Stimulated activated CD8-positive, alpha-beta memory T cell treated with anti-CD3 and anti-CD28 coated beads, Interleukin-15, amount 100 ng/mL, for 1 hour (primary cell): Measurements from ENCODE around the gene HS1BP3.

Experiments used
- DNase-seq: peaks from one replicate; pipeline ENCODE4 v3.0.0-alpha.2; 2020; ENCODE audit warnings: low read depth

Gene HS1BP3

GRCh38 chr2:20617081-20617575, 33.8 kb downstream of the HS1BP3 start:
- DNase-seq = no peak

DNA sequence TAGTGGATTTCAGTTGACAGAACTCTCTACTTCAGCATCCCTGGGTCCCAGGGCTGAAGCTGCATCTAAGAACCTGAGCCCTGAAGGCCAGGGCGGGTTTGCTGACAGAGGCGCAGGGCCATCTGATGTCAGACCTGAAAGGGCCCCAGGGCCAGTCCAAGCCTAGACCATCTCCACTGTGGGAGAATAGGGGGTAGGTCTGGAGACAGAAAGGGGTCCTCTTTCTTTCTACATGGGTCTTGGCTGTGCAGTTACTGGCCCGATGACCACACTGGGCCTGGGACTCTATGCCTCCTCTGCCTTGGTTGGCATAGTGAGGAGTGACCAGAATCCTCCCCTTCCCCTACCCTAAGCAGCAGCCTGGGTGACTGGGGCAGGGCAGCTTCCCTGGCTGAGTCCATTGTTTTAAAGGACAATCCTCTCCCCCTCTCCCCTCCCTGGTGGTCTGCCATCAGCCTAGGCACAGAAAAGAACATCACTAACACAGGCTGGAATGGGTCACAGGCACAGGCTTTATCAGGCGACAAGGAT, 34.5 kb downstream of the HS1BP3 start:
- DNase-seq = no peak

GRCh38 chr2:20615466-20616241, 35.2 kb downstream of the HS1BP3 start:
- no peak for DNase-seq

DNA sequence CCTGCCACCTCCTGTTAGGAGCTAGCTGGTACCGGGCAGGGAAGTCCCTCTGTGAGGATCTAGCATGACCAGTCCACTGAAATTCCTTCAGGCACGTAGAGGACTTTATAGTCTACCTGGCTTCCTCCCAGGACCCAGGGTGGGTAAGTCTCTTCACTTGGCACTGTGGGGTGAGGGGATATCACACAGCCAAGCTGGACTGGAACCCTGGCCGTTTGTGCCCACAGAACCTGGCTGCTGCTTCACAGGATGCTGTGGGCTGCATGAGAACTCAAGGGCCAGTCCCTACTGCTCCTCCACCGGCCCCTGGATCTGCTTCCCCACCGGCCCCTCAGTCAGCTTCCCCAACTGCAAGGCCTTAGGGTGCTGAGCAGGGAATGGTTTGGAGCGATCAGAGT, 35.8 kb downstream of the HS1BP3 start:
- DNase-seq = no peak

DNA sequence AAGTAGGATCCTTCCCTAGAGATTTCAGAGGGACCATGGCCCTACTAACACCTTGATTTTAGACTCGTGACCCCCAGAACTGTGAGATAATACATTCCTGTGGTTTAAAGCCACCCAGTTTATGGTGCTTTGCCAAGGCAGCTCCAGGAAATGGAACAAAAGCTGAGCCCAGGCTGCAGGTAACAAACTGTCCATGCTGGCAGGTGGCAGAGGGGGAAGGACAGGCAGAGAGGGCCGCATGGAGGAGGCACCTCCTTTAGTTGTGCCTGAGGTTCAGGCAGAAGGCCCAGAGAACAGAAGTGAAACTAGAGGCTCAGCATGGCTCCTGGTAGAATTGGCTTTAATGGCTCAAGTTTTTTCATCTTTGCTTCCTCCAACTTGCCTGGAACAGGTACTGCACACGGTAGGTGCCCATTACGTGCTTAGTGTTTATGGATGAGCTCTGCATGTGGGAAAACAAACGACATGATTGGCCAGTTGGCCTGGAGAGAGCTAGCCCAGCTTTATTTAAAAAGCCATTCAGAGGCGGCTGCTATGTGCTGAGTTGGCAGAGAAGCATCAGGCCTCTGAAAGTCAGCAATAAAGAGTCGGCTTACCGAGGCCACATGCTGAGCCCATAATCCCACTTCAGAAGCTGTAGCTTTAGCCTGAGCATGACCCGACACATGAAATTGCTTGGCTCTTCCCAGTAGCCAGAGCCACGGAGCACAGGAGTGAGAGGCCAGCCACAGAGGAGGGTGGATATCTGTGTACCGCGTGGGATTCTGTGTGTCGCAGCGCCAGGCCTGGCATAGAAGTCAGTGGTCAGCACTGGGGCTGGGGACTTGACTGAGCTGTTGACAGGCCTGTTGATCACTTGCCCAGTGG, 36.5 kb downstream of the HS1BP3 start:
- no peak for DNase-seq

DNA sequence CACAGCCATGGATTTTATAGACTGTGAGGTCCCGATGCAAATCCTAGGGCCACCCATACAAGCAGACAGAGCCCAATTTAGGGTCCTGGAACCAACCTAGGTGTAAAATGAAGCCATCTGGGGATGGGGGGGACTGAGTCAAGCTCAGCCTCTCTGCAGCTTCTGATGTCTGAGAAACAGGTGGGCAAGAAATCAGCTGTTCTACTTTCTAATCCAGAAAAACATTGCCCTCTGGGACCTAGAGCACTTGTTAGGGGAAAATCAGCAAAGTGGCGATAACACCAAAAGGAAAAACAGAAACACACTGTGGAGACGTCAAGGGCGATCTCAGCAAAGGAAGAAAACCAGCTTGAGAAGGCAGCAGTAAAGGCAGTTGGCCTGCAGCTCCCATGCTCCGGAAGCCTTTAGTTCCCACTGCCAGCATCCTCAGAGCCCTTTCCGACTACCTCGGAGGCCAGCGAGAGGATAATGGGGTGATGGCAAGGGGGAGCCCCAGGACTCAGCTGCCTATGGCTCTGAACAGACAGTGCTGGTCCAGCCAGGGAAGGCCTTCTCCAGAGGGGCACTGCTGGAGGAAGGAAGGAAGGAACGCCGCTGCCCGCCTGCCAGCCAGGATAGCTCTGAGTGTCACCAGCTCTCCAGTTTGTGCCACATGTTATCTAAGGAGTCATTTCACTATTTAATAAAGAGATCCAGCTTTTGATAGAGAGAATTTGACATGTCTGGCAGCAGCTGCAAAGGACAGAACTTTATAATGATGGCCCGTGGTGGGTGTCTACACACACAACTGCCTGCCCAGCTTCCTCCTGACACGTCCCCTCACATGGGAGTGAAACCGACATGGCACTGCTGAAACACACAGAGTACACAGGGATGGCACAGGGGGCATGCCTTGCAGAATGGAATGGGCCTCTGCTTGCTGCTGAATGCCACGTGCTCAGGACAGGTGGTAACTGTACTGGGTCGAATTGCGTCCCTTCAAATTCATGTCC, 37.7 kb downstream of the HS1BP3 start:
- DNase-seq = no peak

DNA sequence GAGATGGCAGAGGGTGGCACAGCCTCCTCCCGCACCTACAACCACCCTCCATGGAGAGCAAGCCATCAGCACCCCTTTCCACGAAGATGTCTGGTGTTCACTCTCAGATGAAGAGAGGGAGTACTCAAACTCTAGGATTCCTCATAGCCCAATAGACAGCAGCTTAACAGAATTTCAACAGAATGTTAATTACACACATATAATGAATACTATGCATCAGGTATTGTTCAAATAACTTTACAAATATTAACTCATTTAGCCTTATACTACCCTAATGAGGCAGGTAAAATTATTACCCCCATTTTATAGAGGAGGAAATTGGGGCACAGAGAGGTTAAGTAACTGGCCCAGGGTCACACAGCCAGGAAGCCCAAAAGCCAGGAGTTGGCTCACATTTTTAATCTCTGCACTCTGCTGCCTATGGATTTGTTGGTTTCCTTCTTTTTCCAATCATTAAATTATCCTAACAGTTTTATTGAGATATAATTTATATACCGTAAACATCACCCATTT, 39.0 kb downstream of the HS1BP3 start:
- no peak for DNase-seq

DNA sequence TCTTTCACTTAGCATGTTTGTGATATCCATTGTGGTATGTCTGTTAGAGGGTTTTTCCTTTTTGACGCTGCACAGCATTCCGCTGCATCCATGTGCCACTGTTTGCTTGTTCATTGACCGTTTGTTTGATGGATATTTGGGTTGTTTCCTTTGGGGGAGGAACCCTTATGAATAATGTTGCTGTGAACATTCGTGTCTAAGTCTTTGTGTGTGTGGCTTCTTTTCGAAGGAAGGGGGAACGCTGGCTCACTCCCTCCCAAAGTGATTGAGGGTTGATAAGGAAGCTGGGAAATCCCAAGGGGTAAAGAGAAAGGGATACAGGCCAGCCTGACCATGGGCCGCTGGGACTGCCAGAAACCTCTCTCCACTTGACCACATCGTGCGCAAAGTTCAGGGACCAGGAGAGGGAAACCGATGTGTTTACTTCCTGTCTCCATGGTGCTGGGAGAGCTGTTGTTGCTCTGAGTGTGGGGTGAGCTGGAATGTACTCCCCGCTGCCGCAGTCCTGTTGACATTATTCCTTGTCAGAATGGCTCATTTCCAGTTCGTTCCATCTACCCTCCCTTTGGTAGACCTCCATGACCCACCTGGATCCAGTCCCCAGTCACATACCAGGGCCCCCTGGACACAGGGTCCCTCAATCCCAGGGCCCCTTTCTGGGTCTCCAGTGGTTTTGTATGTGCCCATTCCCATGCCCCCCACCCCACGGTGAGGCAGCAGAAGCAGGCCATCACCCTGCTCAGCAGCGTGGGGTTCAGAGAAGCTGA, 39.6 kb downstream of the HS1BP3 start:
- DNase-seq = no peak

GRCh38 chr2:20609995-20610357, 40.9 kb downstream of the HS1BP3 start:
- no peak for DNase-seq

DNA sequence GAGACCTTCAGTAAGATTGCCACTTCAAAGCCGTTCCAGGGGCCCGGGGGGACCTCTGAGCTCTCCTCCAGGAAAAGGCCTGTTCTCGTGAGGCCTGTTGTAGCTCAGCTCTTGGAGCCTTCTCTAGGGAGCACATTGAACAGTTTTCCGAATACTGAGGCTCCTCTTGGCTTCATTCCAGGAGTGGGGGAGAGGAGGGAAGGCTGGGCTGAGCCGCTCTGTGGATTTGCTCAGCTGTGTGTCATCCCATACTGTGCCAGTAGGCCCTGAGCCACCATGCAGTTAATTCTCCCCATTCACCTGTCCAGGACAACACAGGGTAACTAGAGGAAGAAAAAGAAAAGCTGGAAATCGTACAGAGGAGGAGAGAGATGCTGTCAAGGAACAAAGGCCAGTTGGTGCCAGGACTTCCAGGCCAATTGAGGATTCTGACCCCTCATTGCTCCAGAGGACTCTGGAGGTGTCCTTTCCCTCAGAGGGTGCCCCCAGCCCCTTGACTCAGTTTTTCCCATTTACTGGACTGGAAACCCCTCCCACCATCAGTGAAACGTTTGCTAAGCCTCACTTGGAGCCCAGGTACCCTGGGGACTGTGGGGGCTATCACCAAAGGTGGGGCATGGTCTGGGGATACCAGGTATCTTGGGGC, 41.4 kb downstream of the HS1BP3 start:
- no peak for DNase-seq

- no peak for DNase-seq
Observed at GRCh38 chr2:20608666-20609348, 42.1 kb downstream of the HS1BP3 start.

DNA sequence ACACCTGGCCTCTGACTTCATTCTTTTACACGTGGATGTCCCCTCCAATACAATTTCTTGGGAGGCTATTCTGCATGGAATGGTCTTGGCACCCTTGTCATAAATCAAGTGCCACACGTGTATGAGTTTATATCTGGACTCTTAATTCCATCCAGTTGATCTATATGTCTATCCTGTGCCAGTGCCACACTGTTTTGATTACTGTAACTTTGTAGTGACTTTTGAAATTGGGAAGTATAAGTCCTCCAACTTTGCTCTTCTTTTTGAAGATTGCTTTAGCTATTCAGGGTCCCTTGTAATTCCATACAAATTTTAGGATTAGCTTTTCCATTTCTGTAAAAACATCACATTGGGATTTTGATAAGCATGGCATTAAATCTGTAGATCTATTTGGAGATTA, 43.5 kb downstream of the HS1BP3 start:
- no peak for DNase-seq

DNA sequence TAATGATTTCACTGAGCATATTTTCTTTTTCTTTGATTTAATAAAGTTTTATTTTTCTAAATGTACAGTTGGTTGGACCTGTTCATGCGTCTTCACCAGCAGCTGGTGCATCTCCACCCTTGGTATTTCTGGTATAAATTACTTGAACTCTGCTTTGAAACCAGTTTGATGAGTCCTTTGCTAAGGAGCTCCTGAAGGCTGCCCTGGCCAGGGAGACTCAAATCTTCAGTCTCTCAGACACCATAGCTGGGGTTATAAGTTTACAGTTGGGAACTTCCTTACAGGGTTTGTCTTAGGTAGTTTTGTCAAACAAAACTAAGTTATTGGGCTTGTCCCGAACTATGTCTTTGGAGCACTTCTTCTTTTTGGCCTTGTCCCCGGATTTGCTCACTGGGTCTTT, 44.7 kb downstream of the HS1BP3 start:
- DNase-seq = no peak

GRCh38 chr2:20604951-20605381, 45.9 kb downstream of the HS1BP3 start:
- no peak for DNase-seq

- DNase-seq = no peak
Observed at GRCh38 chr2:20604401-20604911, 46.4 kb downstream of the HS1BP3 start.

- no peak for DNase-seq
Observed at GRCh38 chr2:20603791-20604190, 47.1 kb downstream of the HS1BP3 start.

DNA sequence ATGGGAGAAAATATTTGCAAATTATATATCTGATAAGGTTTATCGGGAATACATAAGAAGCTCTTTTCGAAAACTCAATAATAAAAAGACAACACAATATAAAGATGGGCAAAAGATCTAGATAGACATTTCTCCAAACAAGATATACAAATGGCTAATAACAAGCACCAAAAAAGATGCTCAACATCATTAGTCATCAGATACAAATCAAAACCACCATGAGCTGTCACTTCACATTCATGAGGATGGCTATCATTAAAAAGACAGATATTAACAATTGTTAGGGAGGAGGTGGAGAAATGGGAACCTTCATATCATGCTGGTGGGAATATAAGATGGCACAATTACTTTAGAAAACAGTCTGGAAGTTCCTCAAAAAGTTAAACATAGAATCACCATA, 48.1 kb downstream of the HS1BP3 start:
- no peak for DNase-seq

- DNase-seq = no peak
Observed at GRCh38 chr2:20600756-20601325, 50.1 kb downstream of the HS1BP3 start.

DNA sequence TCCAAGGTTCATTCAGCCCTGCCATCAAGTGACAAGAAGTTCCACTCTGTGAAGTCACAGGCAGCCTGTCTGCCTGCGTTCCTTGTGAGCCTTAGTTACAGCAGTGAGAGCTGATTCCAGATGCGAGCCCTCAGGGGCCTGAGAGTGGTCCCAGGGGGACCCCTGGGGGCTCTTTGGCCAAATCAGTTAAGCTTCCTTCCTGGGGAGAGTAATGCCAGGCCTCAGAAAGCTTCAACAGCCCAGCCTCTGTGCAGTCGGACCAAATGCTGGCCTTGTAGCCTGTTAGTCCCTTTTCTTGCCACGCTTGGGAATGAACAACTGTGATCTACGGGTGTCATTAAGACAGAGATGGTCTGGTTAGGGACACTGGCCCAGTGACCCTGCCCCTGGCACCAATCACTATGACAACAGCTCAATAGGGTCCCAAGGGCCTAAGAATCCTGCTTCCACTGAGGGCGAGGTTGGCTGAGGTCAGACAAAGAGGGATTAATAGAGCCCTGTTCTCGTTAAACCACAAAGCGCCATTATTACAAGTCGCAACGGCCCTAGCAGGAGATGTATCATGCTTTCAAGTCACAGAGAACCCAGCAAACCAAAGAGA, 50.9 kb downstream of the HS1BP3 start:
- no peak for DNase-seq
